ENCODE data around the gene ADGRG1. TPM values are rescaled to one million over a fixed set of nuclear protein-coding genes. Genes with fewer than 3 reads are reported as not detected.
A peak's percentile ranks its signal among the peaks of the same experiment; 100 is the strongest.

ADGRG1 gene
- total RNA-seq, 2 experiments from 2014 or later: not detected

DNA sequence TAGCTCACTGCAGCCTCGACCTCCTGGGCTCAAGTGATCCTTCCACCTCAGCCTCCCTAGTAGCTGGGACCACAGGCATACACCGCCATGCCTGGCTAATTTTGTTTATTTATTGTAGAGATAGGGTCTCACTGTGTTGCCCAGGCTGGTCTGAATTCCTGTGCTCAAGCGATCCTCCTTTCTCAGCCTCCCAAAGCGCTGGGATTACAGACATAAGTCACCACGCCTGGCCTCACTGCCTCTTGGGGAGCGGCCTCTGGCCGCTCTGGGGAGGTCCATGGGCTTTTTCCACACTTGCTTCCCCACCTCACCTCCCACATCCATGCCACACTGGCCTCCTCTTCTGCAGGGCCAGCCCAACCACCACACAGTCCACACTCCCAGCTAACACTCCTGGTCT is 21.4 kb downstream of the ADGRG1 start:
- CTCF ChIA-PET (ENCODE audit: unreplicated experiment): interaction anchor here (0.8 to 1.0 kb wide), 2 partner anchors 11 to 85 kb away, joined by 3 to 4 read pairs; no protein-coding TSS in a partner anchor

DNA sequence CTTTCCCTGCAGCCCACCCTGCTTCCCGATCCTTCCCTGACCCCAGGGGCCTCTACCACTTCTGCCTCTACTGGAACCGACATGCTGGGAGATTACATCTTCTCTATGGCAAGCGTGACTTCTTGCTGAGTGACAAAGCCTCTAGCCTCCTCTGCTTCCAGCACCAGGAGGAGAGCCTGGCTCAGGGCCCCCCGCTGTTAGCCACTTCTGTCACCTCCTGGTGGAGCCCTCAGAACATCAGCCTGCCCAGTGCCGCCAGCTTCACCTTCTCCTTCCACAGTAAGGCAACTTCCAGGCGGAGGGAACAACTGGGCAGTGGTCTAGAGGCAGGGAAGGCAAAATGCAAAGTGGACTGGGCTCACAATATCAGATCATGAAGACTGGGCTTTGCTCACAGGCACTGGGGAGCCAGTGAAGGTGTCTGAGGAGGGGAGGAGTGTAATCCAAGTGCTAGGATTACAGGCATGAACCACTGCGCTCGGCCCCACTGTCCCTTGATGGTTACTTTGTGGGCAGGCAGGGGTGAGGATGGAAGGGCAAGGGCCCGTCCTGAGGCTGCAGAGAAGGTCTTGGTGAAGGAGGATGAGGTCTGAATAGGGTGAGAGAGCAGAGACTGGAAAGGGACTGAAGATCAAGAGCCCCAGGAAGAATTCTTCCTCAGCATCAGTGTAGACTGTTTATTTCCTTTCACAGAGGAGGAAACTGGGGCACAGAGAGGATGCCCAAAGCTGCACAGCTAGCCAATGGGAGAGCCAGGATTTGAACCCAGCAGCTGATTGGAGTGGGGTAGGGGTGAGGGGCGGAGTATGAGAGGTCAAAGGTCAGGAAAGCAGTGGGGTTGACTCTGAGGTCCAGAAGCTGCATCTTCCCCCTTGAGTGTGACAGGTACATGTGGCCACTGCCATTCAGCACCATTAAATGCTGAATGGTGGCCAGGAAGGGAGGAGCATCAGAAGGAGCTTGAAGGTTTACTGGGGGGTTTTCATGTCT is 23.2 kb downstream of the ADGRG1 start:
- ChIA-PET CTCF (ENCODE audit: unreplicated experiment) (interaction anchor here (0.6 to 1.2 kb wide), 2 partner anchors 384 to 1269 kb away, joined by 3 read pairs; no protein-coding TSS in a partner anchor), POLR2A (interaction anchor here (0.7 kb wide), 1 partner anchor 266 kb away, joined by 8 read pairs; no protein-coding TSS in a partner anchor)
- no TSS peak for BruUV-seq (replicated peaks)
- H3K79me2 ChIP-seq (ENCODE audit: insufficient read depth, low read depth, low read length): no peaks in the 10 kb centered on the region
- peaks cover 4% of the 10 kb centered on the region; the same call in 1 of the 2 replicates for H4K20me1 ChIP-seq (ENCODE audit: insufficient read depth, low read length)
- no peak overlapping the region for H3K4me3 ChIP-seq (ENCODE audit: low read depth, low read length, poor library complexity, severe bottlenecking)
- no peak for TF ChIP-seq EZH2phosphoT487 (IDR thresholded peaks at IDR 0.05; ENCODE audit: borderline replicate concordance, low read depth, low read length)
- TF ChIP-seq, protein P1, sequence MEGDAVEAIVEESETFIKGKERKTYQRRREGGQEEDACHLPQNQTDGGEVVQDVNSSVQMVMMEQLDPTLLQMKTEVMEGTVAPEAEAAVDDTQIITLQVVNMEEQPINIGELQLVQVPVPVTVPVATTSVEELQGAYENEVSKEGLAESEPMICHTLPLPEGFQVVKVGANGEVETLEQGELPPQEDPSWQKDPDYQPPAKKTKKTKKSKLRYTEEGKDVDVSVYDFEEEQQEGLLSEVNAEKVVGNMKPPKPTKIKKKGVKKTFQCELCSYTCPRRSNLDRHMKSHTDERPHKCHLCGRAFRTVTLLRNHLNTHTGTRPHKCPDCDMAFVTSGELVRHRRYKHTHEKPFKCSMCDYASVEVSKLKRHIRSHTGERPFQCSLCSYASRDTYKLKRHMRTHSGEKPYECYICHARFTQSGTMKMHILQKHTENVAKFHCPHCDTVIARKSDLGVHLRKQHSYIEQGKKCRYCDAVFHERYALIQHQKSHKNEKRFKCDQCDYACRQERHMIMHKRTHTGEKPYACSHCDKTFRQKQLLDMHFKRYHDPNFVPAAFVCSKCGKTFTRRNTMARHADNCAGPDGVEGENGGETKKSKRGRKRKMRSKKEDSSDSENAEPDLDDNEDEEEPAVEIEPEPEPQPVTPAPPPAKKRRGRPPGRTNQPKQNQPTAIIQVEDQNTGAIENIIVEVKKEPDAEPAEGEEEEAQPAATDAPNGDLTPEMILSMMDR (conservative IDR thresholded peaks at IDR 0.05; ENCODE audit: low read length): no peak
- H3K4me1 ChIP-seq (ENCODE audit: insufficient read depth, low read length, poor library complexity, severe bottlenecking): no peaks in the 10 kb centered on the region
- intact Hi-C loops (cut with micrococcal nuclease; ENCODE audit: unreplicated experiment): no loop called here
- no peaks in the 10 kb centered on the region for H3K9me2 ChIP-seq (ENCODE audit: insufficient read depth, low read length)
- H3K36me3 ChIP-seq (ENCODE audit: insufficient read depth, low read length): no peaks in the 10 kb centered on the region
- no peaks in the 10 kb centered on the region for H3K9me3 ChIP-seq (ENCODE audit: low read length)
- H3K4me2 ChIP-seq (ENCODE audit: low read length): no peak overlapping the region
- H3K27ac ChIP-seq (ENCODE audit: low read depth, low read length, poor library complexity, severe bottlenecking): no peak overlapping the region
- no peak overlapping the region for H2AFZ ChIP-seq (ENCODE audit: low read length)
- peak; percentile 12 for DNase-seq (ENCODE audit: low spot score)

More for the DNA sequence above, 21.4 kb downstream of the ADGRG1 start:
- intact Hi-C loops (cut with micrococcal nuclease; ENCODE audit: unreplicated experiment): loop anchor here (1.0 to 10.0 kb wide), 4 partner anchors 49 to 235 kb away; no protein-coding TSS in a partner anchor
- POLR2A ChIA-PET: no interaction called here
- Histone ChIP-seq H3K4me3 (ENCODE audit: low read depth, low read length, poor library complexity, severe bottlenecking) (no peak overlapping the region), H3K9me2 (ENCODE audit: insufficient read depth, low read length) (no peaks in the 10 kb centered on the region), H3K4me2 (ENCODE audit: low read length) (no peak overlapping the region), H2AFZ (ENCODE audit: low read length) (no peak overlapping the region), H4K20me1 (ENCODE audit: insufficient read depth, low read length) (peaks cover 4% of the 10 kb centered on the region; the same call in 1 of the 2 replicates), H3K4me1 (ENCODE audit: insufficient read depth, low read length, poor library complexity, severe bottlenecking) (no peaks in the 10 kb centered on the region), H3K27ac (ENCODE audit: low read depth, low read length, poor library complexity, severe bottlenecking) (no peak overlapping the region), H3K9me3 (ENCODE audit: low read length) (no peaks in the 10 kb centered on the region), H3K79me2 (ENCODE audit: insufficient read depth, low read depth, low read length) (no peaks in the 10 kb centered on the region), H3K36me3 (ENCODE audit: insufficient read depth, low read length) (no peaks in the 10 kb centered on the region)
- no TSS peak for BruUV-seq (replicated peaks)
- no peak for DNase-seq (ENCODE audit: low spot score)
- TF ChIP-seq EZH2phosphoT487 (IDR thresholded peaks at IDR 0.05; ENCODE audit: borderline replicate concordance, low read depth, low read length): no peak
- TF ChIP-seq, protein P1 (conservative IDR thresholded peaks at IDR 0.05; ENCODE audit: low read length): no peak

Measured in OCI-LY7 (cell line).